WTC11 (cell line): ENCODE results near the gene NOTUM. TPM values are rescaled to one million over a fixed set of nuclear protein-coding genes. Genes with fewer than 3 reads are reported as not detected.

Experiments
- ATAC-seq: fragments of 200-7000 bp; cut with Tn5 transposase; 2 replicates; pipeline ENCODE4 v1.10.0; 2021; ENCODE audit warnings: mild to moderate bottlenecking, moderate library complexity
- CTCF ChIA-PET: fragments of 300-600 bp; sonication (Branson Sonifier 250); formaldehyde crosslinking; loops from one replicate; lab custom pipeline; 2021; ENCODE audit warnings: antibody characterized with exemption; lab: Charles Lee
- POLR2A ChIA-PET: fragments of 350-600 bp; sonication (Branson Sonifier 250); formaldehyde crosslinking; loops from one replicate; lab custom pipeline; 2021; ENCODE audit warnings: antibody characterized with exemption; lab: Charles Lee
- DNase-seq: peaks from one replicate; pipeline ENCODE4 v3.0.0; 2021; ENCODE audit warnings: low spot score
- H3K27ac Mint-ChIP-seq: 2 replicates; pipeline ENCODE4 v1.8.0; 2021; ENCODE audit warnings: mixed read lengths
- H3K27me3 Mint-ChIP-seq: 2 replicates; pipeline ENCODE4 v1.8.0; 2021; ENCODE audit warnings: low read depth, mild to moderate bottlenecking, moderate library complexity, mixed read lengths
- H3K36me3 Mint-ChIP-seq: 2 replicates; pipeline ENCODE4 v1.8.0; 2021; ENCODE audit warnings: mixed read lengths
- H3K4me1 Mint-ChIP-seq: 2 replicates; pipeline ENCODE4 v1.8.0; 2022; ENCODE audit warnings: mixed read lengths
- H3K4me3 Mint-ChIP-seq: 2 replicates; pipeline ENCODE4 v1.8.0; 2021; ENCODE audit warnings: mild to moderate bottlenecking, moderate library complexity, mixed read lengths
- H3K9me3 Mint-ChIP-seq: 2 replicates; pipeline ENCODE4 v1.8.0; 2021; ENCODE audit warnings: mixed read lengths
- AFF4 ChIP-seq: sonication (generic); formaldehyde crosslinking; IDR thresholded peaks from 2 replicates; pipeline ENCODE4 v1.8.1; 2023; ENCODE audit warnings: mild to moderate bottlenecking, missing genetic modification reagents, borderline replicate concordance
- CBFB ChIP-seq: sonication (generic); formaldehyde crosslinking; IDR thresholded peaks from 2 replicates; pipeline ENCODE4 v1.8.1; 2022; ENCODE audit warnings: mild to moderate bottlenecking, low read depth, missing genetic modification reagents
- ELF4 ChIP-seq: sonication (generic); formaldehyde crosslinking; IDR thresholded peaks from 2 replicates; pipeline ENCODE4 v1.8.1; 2022; ENCODE audit warnings: low read depth, mild to moderate bottlenecking, moderate library complexity, missing genetic modification reagents
- FOXP1 ChIP-seq: sonication (generic); formaldehyde crosslinking; IDR thresholded peaks from 2 replicates; pipeline ENCODE4 v1.8.0; 2022; ENCODE audit warnings: missing genetic modification reagents, mild to moderate bottlenecking, moderate library complexity, borderline replicate concordance
- MYBL2 ChIP-seq: sonication (generic); formaldehyde crosslinking; IDR thresholded peaks from 2 replicates; pipeline ENCODE4 v1.8.1; 2023; ENCODE audit warnings: mild to moderate bottlenecking, moderate library complexity, missing genetic modification reagents
- OVOL2 ChIP-seq: fragments of 250-450 bp; sonication (Bioruptor Pico); IDR thresholded peaks from 2 replicates; pipeline ENCODE4 v1.9.0; 2021; ENCODE audit warnings: mild to moderate bottlenecking, borderline replicate concordance
- RORB ChIP-seq: fragments of 250-450 bp; sonication (Bioruptor Pico); IDR thresholded peaks from 2 replicates; pipeline ENCODE4 v1.9.0; 2021; ENCODE audit warnings: mild to moderate bottlenecking
- SP1 ChIP-seq: sonication (generic); formaldehyde crosslinking; conservative IDR thresholded peaks from 2 replicates; pipeline ENCODE4 v1.8.1; 2022; ENCODE audit warnings: missing genetic modification reagents
- TCF7 ChIP-seq: sonication (generic); formaldehyde crosslinking; IDR thresholded peaks from 2 replicates; pipeline ENCODE4 v1.8.0; 2022; ENCODE audit warnings: mild to moderate bottlenecking, low read depth, missing genetic modification reagents, moderate library complexity
- ZBTB43 ChIP-seq: sonication (generic); formaldehyde crosslinking; IDR thresholded peaks from 2 replicates; pipeline ENCODE4 v1.8.1; 2023; ENCODE audit warnings: mild to moderate bottlenecking, missing genetic modification reagents
- ZNF232 ChIP-seq: sonication (generic); formaldehyde crosslinking; IDR thresholded peaks from 2 replicates; pipeline ENCODE4 v1.8.0; 2022; ENCODE audit warnings: mild to moderate bottlenecking, missing genetic modification reagents
- ZNF317 ChIP-seq: sonication (generic); formaldehyde crosslinking; IDR thresholded peaks from 2 replicates; pipeline ENCODE4 v1.8.1; 2023; ENCODE audit warnings: low read depth, mild to moderate bottlenecking, moderate library complexity, missing genetic modification reagents, borderline replicate concordance
- ZNF396 ChIP-seq: fragments of 250-450 bp; sonication (Bioruptor Pico); IDR thresholded peaks from 2 replicates; pipeline ENCODE4 v1.8.0; 2021; ENCODE audit warnings: mild to moderate bottlenecking, moderate library complexity, borderline replicate concordance
- ZNF416 ChIP-seq: fragments of 250-450 bp; sonication (Bioruptor Pico); IDR thresholded peaks from 2 replicates; pipeline ENCODE4 v1.9.0; 2021; ENCODE audit warnings: mild to moderate bottlenecking, inconsistent platforms
- ZNF425 ChIP-seq: fragments of 250-450 bp; sonication (Bioruptor Pico); conservative IDR thresholded peaks from 2 replicates; pipeline ENCODE4 v1.9.0; 2021; ENCODE audit warnings: mild to moderate bottlenecking
- ZSCAN18 ChIP-seq: fragments of 250-450 bp; sonication (Bioruptor Pico); IDR thresholded peaks from 2 replicates; pipeline ENCODE4 v2.1.2; 2022; ENCODE audit warnings: mild to moderate bottlenecking, moderate library complexity
- total RNA-seq: library from RNA; stranded (reverse); gene quantifications from 3 replicates; pipeline ENCODE4 v1.2.3, GENCODE V29; 2021
- TF ChIP-seq, protein P1 (sequence below): sonication (generic); formaldehyde crosslinking; IDR thresholded peaks from 2 replicates; pipeline ENCODE4 v1.8.1; 2022; ENCODE audit warnings: low read depth, missing genetic modification reagents, borderline replicate concordance
- TF ChIP-seq, protein P2 (sequence below): sonication (generic); formaldehyde crosslinking; IDR thresholded peaks from 2 replicates; pipeline ENCODE4 v1.8.1; 2022; ENCODE audit warnings: low read depth, mild to moderate bottlenecking, moderate library complexity, missing genetic modification reagents, borderline replicate concordance

Gene NOTUM
- total RNA-seq, 1 experiment from 2014 or later: 1.7 TPM

DNA sequence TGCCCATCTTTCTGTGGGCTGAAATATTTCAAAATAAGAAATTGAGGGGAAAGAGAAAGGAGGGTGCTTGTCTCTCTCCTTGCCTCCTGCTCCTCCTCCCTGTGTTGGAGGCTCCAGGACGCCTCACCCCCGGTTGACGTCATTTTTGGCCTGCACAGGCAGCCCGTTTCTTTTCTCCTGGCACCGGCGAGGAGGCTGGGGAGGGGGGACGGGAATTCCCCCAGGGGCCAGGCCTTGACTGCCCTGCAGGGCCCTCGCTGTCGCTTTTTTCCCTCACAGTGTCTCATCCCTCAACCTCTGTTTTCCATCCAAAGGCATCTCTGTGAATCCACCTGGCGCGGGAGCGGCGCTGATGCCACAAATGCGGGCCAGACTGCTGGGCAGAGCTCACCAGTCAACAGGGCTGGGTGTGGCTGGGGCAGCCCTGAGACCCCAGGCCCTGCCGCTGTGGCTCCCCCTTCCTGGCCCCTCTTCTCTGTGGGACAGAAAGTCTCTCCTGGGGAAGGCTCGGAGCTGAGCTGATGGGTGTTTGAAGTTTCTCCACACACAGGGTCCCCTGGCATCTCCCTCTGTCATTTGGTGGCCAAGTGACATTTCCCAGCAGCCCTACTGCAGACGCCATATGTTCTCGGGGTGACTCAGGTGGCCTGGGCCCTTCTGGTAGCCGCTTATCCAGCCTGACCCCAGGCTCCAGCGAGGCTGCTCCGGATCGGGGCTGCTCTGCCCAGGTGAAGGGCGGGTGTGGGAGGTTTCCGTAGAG, 45.7 kb upstream of the NOTUM start (continued):
- TF ChIP-seq, protein P1, sequence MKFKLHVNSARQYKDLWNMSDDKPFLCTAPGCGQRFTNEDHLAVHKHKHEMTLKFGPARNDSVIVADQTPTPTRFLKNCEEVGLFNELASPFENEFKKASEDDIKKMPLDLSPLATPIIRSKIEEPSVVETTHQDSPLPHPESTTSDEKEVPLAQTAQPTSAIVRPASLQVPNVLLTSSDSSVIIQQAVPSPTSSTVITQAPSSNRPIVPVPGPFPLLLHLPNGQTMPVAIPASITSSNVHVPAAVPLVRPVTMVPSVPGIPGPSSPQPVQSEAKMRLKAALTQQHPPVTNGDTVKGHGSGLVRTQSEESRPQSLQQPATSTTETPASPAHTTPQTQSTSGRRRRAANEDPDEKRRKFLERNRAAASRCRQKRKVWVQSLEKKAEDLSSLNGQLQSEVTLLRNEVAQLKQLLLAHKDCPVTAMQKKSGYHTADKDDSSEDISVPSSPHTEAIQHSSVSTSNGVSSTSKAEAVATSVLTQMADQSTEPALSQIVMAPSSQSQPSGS (CRISPR knock-in tag): no peak
- TF ChIP-seq FOXP1 (CRISPR knock-in tag): no peak
- TF ChIP-seq OVOL2 (CRISPR knock-in tag): no peak
- TF ChIP-seq SP1 (CRISPR knock-in tag): no peak
- TF ChIP-seq RORB (CRISPR knock-in tag): no peak
- no peak for TF ChIP-seq ZNF317 (CRISPR knock-in tag)
- TF ChIP-seq AFF4: no peak

DNA sequence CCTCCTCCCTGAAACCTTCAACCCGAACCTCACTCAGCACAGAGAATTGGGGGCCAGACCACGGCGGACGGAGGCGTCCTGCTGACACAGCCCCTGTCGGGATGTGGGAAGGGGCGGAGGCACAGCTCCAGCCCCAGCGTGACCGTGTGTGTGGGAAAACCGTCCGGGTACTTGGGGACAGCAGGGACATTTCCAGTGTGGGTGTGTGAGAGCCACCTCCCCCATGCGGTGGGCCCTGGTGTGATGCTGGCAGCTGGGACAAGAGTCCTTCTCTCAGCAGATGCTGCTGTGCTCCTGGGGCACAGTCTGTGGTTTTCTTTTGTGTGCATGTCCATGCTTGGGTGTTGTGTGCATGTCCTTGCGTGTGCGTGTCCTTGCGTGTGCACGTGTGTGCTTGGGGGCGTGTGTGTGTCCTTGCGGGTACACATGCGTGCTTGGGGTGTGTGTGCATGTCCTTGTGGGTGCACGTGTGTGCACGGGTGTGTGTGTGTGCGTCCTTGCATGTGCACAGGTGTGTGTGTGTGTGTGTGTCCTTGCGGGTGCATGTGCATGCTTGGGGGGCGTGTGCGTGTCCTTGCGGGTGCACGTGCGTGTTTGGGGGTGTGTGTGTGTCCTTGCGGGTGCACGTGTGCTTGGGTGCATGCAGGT, 44.8 kb upstream of the NOTUM start:
- ChIA-PET CTCF (interaction anchor here (1.3 to 2.6 kb wide), 3 partner anchors 10 to 231 kb away, joined by 3 to 12 read pairs (median 5); no protein-coding TSS in a partner anchor), POLR2A (no interaction called here)
- ATAC-seq: no peak
- TF ChIP-seq ZNF416 (CRISPR knock-in tag): no peak
- no peak for TF ChIP-seq TCF7 (CRISPR knock-in tag)
- TF ChIP-seq ZNF425: no peak
- H3K9me3 Mint-ChIP-seq: no peaks in the 10 kb centered on the region
- H3K36me3 Mint-ChIP-seq: no peaks in the 10 kb centered on the region
- no peak overlapping the region for H3K4me3 Mint-ChIP-seq
- no peaks in the 10 kb centered on the region for H3K4me1 Mint-ChIP-seq
- no peak for DNase-seq
- peak overlapping the region; percentile 79 for H3K27ac Mint-ChIP-seq
- H3K27me3 Mint-ChIP-seq: no peaks in the 10 kb centered on the region

DNA sequence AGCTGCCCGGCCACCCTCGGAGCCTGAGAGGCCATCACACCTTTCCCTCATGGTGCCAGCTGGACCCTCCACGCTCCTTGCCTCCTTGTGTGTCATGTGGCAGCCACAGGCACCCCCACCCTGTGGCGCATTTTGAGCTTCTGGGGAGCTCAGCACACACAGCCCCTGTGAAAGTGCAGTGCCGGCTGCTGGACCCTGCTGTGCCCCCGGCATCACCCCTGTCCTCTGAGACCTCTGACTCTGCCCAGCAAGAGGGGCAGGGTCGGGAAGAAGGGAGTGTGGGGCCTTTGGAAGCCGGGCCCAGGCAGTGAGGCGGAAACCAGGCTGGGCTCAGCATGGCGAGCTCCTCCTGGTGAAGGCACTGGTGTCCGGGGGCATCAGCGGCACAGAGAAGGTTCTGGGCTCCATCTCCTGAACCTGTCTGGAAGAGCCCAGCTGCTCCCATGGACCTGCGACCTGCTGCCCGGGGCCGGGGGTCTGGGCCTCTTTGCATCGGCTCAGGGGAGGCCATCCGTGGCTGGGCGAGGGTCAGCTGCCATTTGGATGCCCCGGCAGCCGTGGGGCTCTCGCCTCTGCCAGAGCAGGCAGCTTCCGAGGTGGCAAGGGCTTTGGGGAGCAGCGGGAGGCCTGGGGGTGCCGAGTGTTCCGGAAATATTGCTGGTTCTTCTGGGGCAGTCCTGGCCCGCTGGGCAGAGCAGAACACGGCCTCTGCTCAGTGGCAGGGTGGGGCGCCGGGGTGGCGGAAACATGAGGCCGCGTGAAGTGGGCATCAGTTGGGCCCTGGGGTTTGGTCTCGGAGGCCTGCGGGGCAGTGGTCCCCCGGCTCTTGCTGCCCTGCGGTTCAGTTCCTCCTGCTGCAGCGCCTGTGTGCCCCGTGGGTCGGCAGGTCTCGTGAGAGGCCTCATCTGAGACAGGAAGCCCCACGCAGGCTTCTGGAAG, 43.8 kb upstream of the NOTUM start:
- ATAC-seq (no peak), DNase-seq (no peak)
- H3K27ac Mint-ChIP-seq: no peak overlapping the region
- no peaks in the 10 kb centered on the region for H3K4me1 Mint-ChIP-seq
- no peaks in the 10 kb centered on the region for H3K9me3 Mint-ChIP-seq
- H3K4me3 Mint-ChIP-seq: no peak overlapping the region
- H3K36me3 Mint-ChIP-seq: no peaks in the 10 kb centered on the region
- ChIA-PET CTCF (interaction anchor here (1.0 to 2.6 kb wide), 4 partner anchors 9 to 33 kb away, joined by 3 to 12 read pairs (median 4); partner anchors contain the start of gene DCXR), POLR2A (no interaction called here)
- no peaks in the 10 kb centered on the region for H3K27me3 Mint-ChIP-seq
- TF ChIP-seq ZNF232 (no peak), ZNF396 (CRISPR knock-in tag) (no peak), ELF4 (CRISPR knock-in tag) (no peak), CBFB (CRISPR knock-in tag) (no peak), ZSCAN18 (CRISPR knock-in tag) (no peak), ZBTB43 (CRISPR knock-in tag) (no peak), MYBL2 (no peak)
- TF ChIP-seq, protein P2, sequence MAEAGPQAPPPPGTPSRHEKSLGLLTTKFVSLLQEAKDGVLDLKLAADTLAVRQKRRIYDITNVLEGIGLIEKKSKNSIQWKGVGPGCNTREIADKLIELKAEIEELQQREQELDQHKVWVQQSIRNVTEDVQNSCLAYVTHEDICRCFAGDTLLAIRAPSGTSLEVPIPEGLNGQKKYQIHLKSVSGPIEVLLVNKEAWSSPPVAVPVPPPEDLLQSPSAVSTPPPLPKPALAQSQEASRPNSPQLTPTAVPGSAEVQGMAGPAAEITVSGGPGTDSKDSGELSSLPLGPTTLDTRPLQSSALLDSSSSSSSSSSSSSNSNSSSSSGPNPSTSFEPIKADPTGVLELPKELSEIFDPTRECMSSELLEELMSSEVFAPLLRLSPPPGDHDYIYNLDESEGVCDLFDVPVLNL (CRISPR knock-in tag): no peak
